Adrenal gland (tissue), 12 donors: ENCODE data around the gene ACOT11. TPM values are rescaled to one million over a fixed set of nuclear protein-coding genes. Genes with fewer than 3 reads are reported as not detected.

Experiments used
- DNase-seq, 7 donors: peaks; one replicate each; pipeline ENCODE4 v3.0.0-alpha.2; 2019 to 2020
- H3K27ac ChIP-seq, 5 donors: fragments of 200-600 bp; sonication (generic) in 4 of 5; 1 replicate in 3 of 5; 2 replicates in 2 of 5; pipeline versions ENCODE4 v1.5.1 to v1.8.0; 2016 to 2020; ENCODE audit warnings: mild to moderate bottlenecking in 1 of 5
- H3K27me3 ChIP-seq: fragments of 200-600 bp; 2 replicates; pipeline ENCODE4 v1.8.0; 2021
- H3K36me3 ChIP-seq, 2 donors: fragments of 200-600 bp; replicated peaks in 1 of 2; 1 replicate in 1 of 2; 2 replicates in 1 of 2; pipeline versions ENCODE4 v1.5.1 to v1.8.0; 2018 to 2022
- H3K4me1 ChIP-seq, 2 donors: fragments of 200-600 bp; replicated peaks in 1 of 2; 1 replicate in 1 of 2; 2 replicates in 1 of 2; pipeline versions ENCODE4 v1.5.1 to v1.8.0; 2018 to 2021
- H3K4me3 ChIP-seq, 4 donors: fragments of 200-600 bp; sonication (generic) in 3 of 4; one replicate each; pipeline ENCODE4 v1.5.1; 2016 to 2018
- H3K9me3 ChIP-seq, 3 donors: fragments of 200-600 bp; sonication (generic) in 1 of 3; replicated peaks in 1 of 3; 1 replicate in 2 of 3; 2 replicates in 1 of 3; pipeline versions ENCODE4 v1.5.1 to v1.8.0; 2016 to 2021
- POLR2A ChIP-seq, 2 donors: fragments of 450-650 bp; IDR thresholded peaks; one replicate each; pipeline ENCODE4 v1.6.1; 2017; ENCODE audit warnings: antibody characterized with exemption in 2 of 2, mild to moderate bottlenecking in 2 of 2, moderate library complexity in 1 of 2
- WGBS, 4 donors: extraction: QIAGEN DNeasy Blood & Tissue Kit in 2 of 4; methylation state at CpG; one replicate each; pipeline versions ENCODE4 v1.1.5 to v1.1.7; 2013 to 2017; 5-methylcytosine and 5-hydroxymethylcytosine counted together
- intact Hi-C, 2 donors: fragments of 100-400 bp; cut with DNase I; formaldehyde crosslinking; loops; one replicate each; pipeline versions ENCODE4 v1.14.1 to v1.15.0; 2022 to 2023
- polyA plus RNA-seq, 3 donors: library from polyadenylated mRNA; stranded (reverse); fragments of 200-250 nt in 2 of 3; fragments of 350-450 nt in 1 of 3; fragmentation: Illumina TruSeq in 1 of 3; extraction: RNeasy Lipid Tissue Mini Kit (QIAGEN cat#74804) in 1 of 3; gene quantifications; one replicate each; pipeline ENCODE4 v1.2.3, GENCODE V29; 2013 to 2014
- small RNA-seq, 2 donors: library from RNA; depleted of rRNA; stranded (forward); fragments of <200 nt; gene quantifications; one replicate each; pipeline ENCODE3, GENCODE V24; 2016
- total RNA-seq, 9 donors: library from RNA; depleted of rRNA in 4 of 9; stranded (reverse); fragments of >200 nt in 4 of 9; fragments of 120-200 nt in 1 of 9; fragmentation: NEBNext Ultra II Directional in 1 of 9; extraction: Animal tissue kit (Norgen Biotek cat#: 25700) in 1 of 9; gene quantifications; one replicate each; pipeline versions ENCODE4 v1.1.0 to v1.2.4, GENCODE V29; 2013 to 2023
- TF ChIP-seq, protein P1 (sequence below), 6 experiments: fragments of 450-650 bp in 4 of 6; fragments of 200-600 bp in 2 of 6; sonication (generic) in 1 of 6; IDR thresholded peaks; 1 replicate in 5 of 6; 2 replicates in 1 of 6; pipeline versions ENCODE4 v1.5.1 to v1.8.0; 2016 to 2021; ENCODE audit warnings: antibody characterized with exemption in 6 of 6, mild to moderate bottlenecking in 2 of 6, moderate library complexity in 1 of 6
- donor health status: healthy with polysubstance abuse.
- donor health status: Bipolar disorder and iron deficiency.
- donor health status: DM: yes; HTN: yes; CAD: no.
- donor health status: DM: no; HTN: no; CAD: no.
- donor health status: DM: no; HTN: no; CAD: no.
- donor health status: DM: yes; HTN: yes; CAD: no.

ACOT11 gene
- total and polyA plus RNA-seq, 12 donors = 1.6 to 12.7 (median 9.1) TPM

DNA sequence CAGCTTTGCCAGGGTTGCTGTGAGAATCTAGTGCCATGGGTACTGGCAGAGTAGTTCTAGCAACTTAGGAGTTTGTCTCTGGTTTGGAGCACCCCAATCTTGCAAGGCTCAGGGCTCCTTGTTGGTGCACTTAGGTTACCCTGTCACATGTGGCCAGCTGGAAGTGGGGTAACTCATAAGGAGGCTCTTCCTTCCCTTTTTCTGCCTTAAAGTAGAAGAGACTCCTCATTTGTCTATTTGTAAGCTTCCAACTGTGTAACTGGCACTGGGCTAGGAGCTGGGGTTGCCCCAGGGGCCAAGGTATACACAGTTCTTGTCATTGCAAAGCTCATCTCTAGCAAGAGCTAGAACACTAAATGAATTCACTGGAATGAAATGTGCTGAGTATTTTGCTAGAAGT lies 104.1 kb downstream of the ACOT11 start:
- H3K4me1 ChIP-seq = no peaks in the 10 kb centered on the region
- TF ChIP-seq POLR2A (IDR thresholded peaks at IDR 0.05) = no peak
- TF ChIP-seq, protein P1, sequence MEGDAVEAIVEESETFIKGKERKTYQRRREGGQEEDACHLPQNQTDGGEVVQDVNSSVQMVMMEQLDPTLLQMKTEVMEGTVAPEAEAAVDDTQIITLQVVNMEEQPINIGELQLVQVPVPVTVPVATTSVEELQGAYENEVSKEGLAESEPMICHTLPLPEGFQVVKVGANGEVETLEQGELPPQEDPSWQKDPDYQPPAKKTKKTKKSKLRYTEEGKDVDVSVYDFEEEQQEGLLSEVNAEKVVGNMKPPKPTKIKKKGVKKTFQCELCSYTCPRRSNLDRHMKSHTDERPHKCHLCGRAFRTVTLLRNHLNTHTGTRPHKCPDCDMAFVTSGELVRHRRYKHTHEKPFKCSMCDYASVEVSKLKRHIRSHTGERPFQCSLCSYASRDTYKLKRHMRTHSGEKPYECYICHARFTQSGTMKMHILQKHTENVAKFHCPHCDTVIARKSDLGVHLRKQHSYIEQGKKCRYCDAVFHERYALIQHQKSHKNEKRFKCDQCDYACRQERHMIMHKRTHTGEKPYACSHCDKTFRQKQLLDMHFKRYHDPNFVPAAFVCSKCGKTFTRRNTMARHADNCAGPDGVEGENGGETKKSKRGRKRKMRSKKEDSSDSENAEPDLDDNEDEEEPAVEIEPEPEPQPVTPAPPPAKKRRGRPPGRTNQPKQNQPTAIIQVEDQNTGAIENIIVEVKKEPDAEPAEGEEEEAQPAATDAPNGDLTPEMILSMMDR (IDR thresholded peaks at IDR 0.05) = no peak
- no peaks in the 10 kb centered on the region for H3K27me3 ChIP-seq
- intact Hi-C loops = no loop called here
- no peak overlapping the region for H3K4me3 ChIP-seq
- H3K36me3 ChIP-seq = no peaks in the 10 kb centered on the region
- H3K27ac ChIP-seq = no peak overlapping the region
- DNase-seq = no peak
- H3K9me3 ChIP-seq = no peaks in the 10 kb centered on the region

DNA sequence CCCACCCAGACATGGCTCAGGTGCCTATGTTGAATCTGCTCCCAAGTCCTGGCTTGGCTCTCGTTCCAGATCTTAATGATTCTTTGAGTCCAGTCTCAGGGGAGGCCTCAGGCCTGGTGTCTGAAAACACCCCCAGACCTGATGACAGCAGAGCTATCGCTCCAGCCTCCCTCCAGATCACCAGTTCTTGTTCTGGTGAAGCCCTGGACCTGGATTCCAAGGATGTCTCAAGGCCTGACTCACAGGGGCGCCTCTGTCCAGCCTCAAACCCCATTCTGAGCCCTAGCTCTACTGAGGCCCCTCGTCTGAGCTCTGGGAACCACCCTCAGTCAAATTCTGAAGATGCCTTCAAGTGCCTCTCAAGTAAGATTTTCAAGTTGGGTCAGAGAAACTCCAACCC lies 105.0 kb downstream of the ACOT11 start:
- TF ChIP-seq, protein P1 (IDR thresholded peaks at IDR 0.05) = no peak
- no peak for TF ChIP-seq POLR2A (IDR thresholded peaks at IDR 0.05)
- no peak overlapping the region for H3K4me3 ChIP-seq
- H3K27me3 ChIP-seq = no peaks in the 10 kb centered on the region
- 83 to 100% (median 93%) methylated on average over 4 of the region's 4 CpGs for WGBS, 4 donors
- no peak for DNase-seq
- intact Hi-C loops = no loop called here
- no peaks in the 10 kb centered on the region for H3K4me1 ChIP-seq
- H3K36me3 ChIP-seq = no peaks in the 10 kb centered on the region
- H3K9me3 ChIP-seq = no peaks in the 10 kb centered on the region
- H3K27ac ChIP-seq = no peak overlapping the region

- no peak for TF ChIP-seq POLR2A (IDR thresholded peaks at IDR 0.05)
- TF ChIP-seq, protein P1 (IDR thresholded peaks at IDR 0.05) = no peak
- no peak for DNase-seq
- WGBS, 4 donors = 82 to 88% (median 83%) methylated on average over 2 of the region's 2 CpGs
- H3K4me1 ChIP-seq = no peaks in the 10 kb centered on the region
- no peak overlapping the region for H3K27ac ChIP-seq
- no peak overlapping the region for H3K4me3 ChIP-seq
- no peaks in the 10 kb centered on the region for H3K36me3 ChIP-seq
- intact Hi-C loops = no loop called here
- H3K9me3 ChIP-seq = no peaks in the 10 kb centered on the region
- no peaks in the 10 kb centered on the region for H3K27me3 ChIP-seq
These were observed 110.3 kb downstream of the ACOT11 start for GRCh38 chr1:54658164-54658913.

Small RNAs within 50 kb of the gene (small RNA-seq; reads per million reads assigned to genes)
- 0 reads per million in 2 donors for gene AC099796.2

Other genes starting within 250 kb of the ACOT11 start
- gene SSBP3, start 141.8 kb upstream of the ACOT11 start, total RNA-seq = 10 to 100 TPM; 15.3 to 91.5 (median 49.7) TPM
- gene SSBP3, start 141.8 kb upstream of the ACOT11 start, polyA plus RNA-seq = 100 to 1,000 TPM in 1 of 3 donors, 10 to 100 TPM in 2; 70.8 to 150 (median 86.5) TPM
- gene FAM151A, start 75.3 kb downstream of the ACOT11 start, total RNA-seq = under 1 TPM in 2 of 9 donors, not detected in 7; 0.11 to 0.85 TPM
- gene FAM151A, start 75.3 kb downstream of the ACOT11 start, polyA plus RNA-seq = under 1 TPM in 2 of 3 donors, not detected in 1; 0.16 to 0.24 TPM
- gene MROH7, start 93.6 kb downstream of the ACOT11 start, total RNA-seq = 1 to 10 TPM in 5 of 9 donors, under 1 TPM in 4; 0.87 to 6.9 (median 1.7) TPM
- gene MROH7, start 93.6 kb downstream of the ACOT11 start, polyA plus RNA-seq = 10 to 100 TPM in 1 of 3 donors, 1 to 10 TPM in 1, under 1 TPM in 1; 0.62 to 13.0 (median 8.1) TPM
- gene TTC4, start 167.6 kb downstream of the ACOT11 start, total RNA-seq = 10 to 100 TPM in 8 of 9 donors, 1 to 10 TPM in 1; 7.0 to 37.4 (median 20.3) TPM
- gene TTC4, start 167.6 kb downstream of the ACOT11 start, polyA plus RNA-seq = 10 to 100 TPM; 15.4 to 59.9 (median 15.8) TPM
- 10 to 100 TPM in 1 of 9 donors, 1 to 10 TPM in 8; 3.8 to 16.1 (median 7.5) TPM for gene PARS2, start 216.3 kb downstream of the ACOT11 start, total RNA-seq
- gene PARS2, start 216.3 kb downstream of the ACOT11 start, polyA plus RNA-seq = 1 to 10 TPM; 1.2 to 7.6 (median 1.4) TPM